ENCODE data around the gene CUL2. TPM values are rescaled to one million over a fixed set of nuclear protein-coding genes. Genes with fewer than 3 reads are reported as not detected.

Gene CUL2
- total and polyA plus RNA-seq, 2 of the 4 experiments (the other 2 are of a cell fraction): 18.9 to 36.6 TPM

- Histone ChIP-seq H3K4me1 (ENCODE audit: control insufficient read depth, insufficient read depth, low read length) (no peaks in the 10 kb centered on the region), H3K27me3 (ENCODE audit: control insufficient read depth, insufficient read depth, low read length) (peaks cover 5% of the 10 kb centered on the region), H3K9me1 (ENCODE audit: insufficient read depth, low read length) (no peaks in the 10 kb centered on the region), H3K18ac (ENCODE audit: low read depth, low read length) (no peak overlapping the region), H4K8ac (ENCODE audit: low read depth in 2 of 2, low read length in 2 of 2) (no peak overlapping the region), H3K4me3 (ENCODE audit: insufficient read depth, low read depth, low read length) (no peak overlapping the region), H2BK5ac (ENCODE audit: low read depth, low read length, poor library complexity, severe bottlenecking) (no peak overlapping the region), H2BK15ac (ENCODE audit: low read depth, low read length) (no peak overlapping the region), H2AK9ac (replicated peaks; ENCODE audit: low read depth, low read length, poor library complexity) (no peak overlapping the region), H2BK20ac (ENCODE audit: low read depth, low read length) (no peak overlapping the region), H3K27ac (ENCODE audit: insufficient read depth, low read length) (no peak overlapping the region), H3K4me2 (ENCODE audit: low read depth, low read length) (no peak overlapping the region), H3K14ac (replicated peaks; ENCODE audit: low read depth, low read length) (no peak overlapping the region), H4K91ac (ENCODE audit: insufficient read depth, low read depth, low read length) (no peak overlapping the region), H3K79me1 (ENCODE audit: low read depth in 1 of 2, low read length in 2 of 2) (no peaks in the 10 kb centered on the region), H2BK120ac (ENCODE audit: low read depth, low read length) (no peak overlapping the region), H2AFZ (replicated peaks; ENCODE audit: low read length, poor library complexity) (no peak overlapping the region), H4K20me1 (ENCODE audit: insufficient read depth, low read length) (no peaks in the 10 kb centered on the region), H3K9me3 (ENCODE audit: control insufficient read depth, insufficient read depth, low read length) (peaks cover 5% of the 10 kb centered on the region; the same call in 1 of the 2 replicates), H4K5ac (ENCODE audit: low read depth, low read length) (no peak overlapping the region), H3K23ac (ENCODE audit: low read depth, low read length) (no peak overlapping the region), H3K36me3 (ENCODE audit: control insufficient read depth, insufficient read depth, low read length) (no peaks in the 10 kb centered on the region), H3K4ac (ENCODE audit: low read depth, low read length) (no peak overlapping the region), H3K9ac (ENCODE audit: low read depth, low read length) (no peak overlapping the region), H2AK5ac (ENCODE audit: low read depth, low read length) (no peak overlapping the region), H3K56ac (ENCODE audit: extremely low read depth, insufficient read depth, low read length) (no peak overlapping the region)
- in situ Hi-C loops (cut with MboI; ENCODE audit: low sequenced_read_pairs) (no loop called here), dilution Hi-C loops (cut with HindIII; ENCODE audit: low sequenced_read_pairs, unreplicated experiment) (no loop called here), intact Hi-C loops (cut with micrococcal nuclease) (no loop called here)
- POLR2A ChIA-PET (ENCODE audit: unreplicated experiment): no interaction called here
- CTCF ChIA-PET: no interaction called here
- ATAC-seq (ENCODE audit: low read depth) (no peak), DNase-seq (no peak)
- BruUV-seq (replicated peaks): no TSS peak
- no peak for TF ChIP-seq RCOR1 (IDR thresholded peaks at IDR 0.05; ENCODE audit: insufficient replicate concordance, low read length)
- TF ChIP-seq POLR2A (IDR thresholded peaks at IDR 0.05; ENCODE audit: low read depth, low read length): no peak
- WGBS, 2 experiments (ENCODE audit: extremely low coverage in 2 of 2, insufficient read length in 1 of 2): no CpG with 5 or more reads among the region's 2 CpGs
Observed at GRCh38 chr10:35096312-35096711, 6.2 kb upstream of the CUL2 start.

Measured in IMR-90 (cell line).